Thymus (tissue), 14 donors: ENCODE data around the gene CYP4F8. TPM values are rescaled to one million over a fixed set of nuclear protein-coding genes. Genes with fewer than 3 reads are reported as not detected.

Experiments
- DNase-seq, 9 donors: peaks; one replicate each; pipeline ENCODE4 v3.0.0-alpha.2; 2013; ENCODE audit warnings: low spot score in 9 of 9, low read depth in 6 of 9, missing footprints in 1 of 9
- H3K27ac ChIP-seq, 2 donors: one replicate each; pipeline ENCODE4 v1.5.1; 2013; ENCODE audit warnings: control low read depth in 1 of 2, low read depth in 1 of 2, low read length in 1 of 2, mild to moderate bottlenecking in 1 of 2, moderate library complexity in 1 of 2
- H3K27me3 ChIP-seq, 2 donors: one replicate each; pipeline ENCODE4 v1.5.1; 2013; ENCODE audit warnings: low read length in 1 of 2; ENCODE audit not compliant: control insufficient read depth in 2 of 2, insufficient read depth in 1 of 2
- H3K36me3 ChIP-seq, 2 donors: one replicate each; pipeline ENCODE4 v1.5.1; 2013; ENCODE audit warnings: low read length in 1 of 2, mild to moderate bottlenecking in 1 of 2, moderate library complexity in 1 of 2; ENCODE audit not compliant: control insufficient read depth in 2 of 2, insufficient read depth in 2 of 2
- H3K4me1 ChIP-seq, 2 donors: one replicate each; pipeline ENCODE4 v1.5.1; 2013; ENCODE audit warnings: low read length in 2 of 2; ENCODE audit not compliant: control insufficient read depth in 2 of 2, insufficient read depth in 2 of 2
- H3K4me3 ChIP-seq, 2 donors: one replicate each; pipeline ENCODE4 v1.5.1; 2013; ENCODE audit warnings: low read length in 2 of 2, control low read depth in 1 of 2, mild to moderate bottlenecking in 1 of 2
- H3K9me3 ChIP-seq, 2 donors: one replicate each; pipeline ENCODE4 v1.5.1; 2013; ENCODE audit warnings: low read length in 1 of 2, mild to moderate bottlenecking in 1 of 2; ENCODE audit not compliant: control insufficient read depth in 2 of 2, insufficient read depth in 1 of 2
- WGBS: extraction: QIAGEN DNeasy Blood & Tissue Kit; methylation state at CpG from one replicate; pipeline ENCODE4 v1.1.7; 2013; 5-methylcytosine and 5-hydroxymethylcytosine counted together
- long read RNA-seq, 10 donors: transcript quantifications; one replicate each; lab custom pipeline, GENCODE V29; 2026
- polyA plus RNA-seq: library from polyadenylated mRNA; stranded (reverse); fragments of 200-250 nt; gene quantifications from one replicate; pipeline ENCODE4 v1.2.3, GENCODE V29; 2013
- total RNA-seq: library from RNA; stranded (reverse); fragments of 120-200 nt; gene quantifications from one replicate; pipeline ENCODE4 v1.2.4, GENCODE V29; 2013
- donor health status: healthy.

The CYP4F8 gene
- total RNA-seq (0.28 TPM), polyA plus RNA-seq (18.3 TPM)
- long read RNA-seq, donor 1: 0 reads
- long read RNA-seq, donor 2: 0 reads
- long read RNA-seq, donor 3: 0 reads
- long read RNA-seq, donor 4: 0 reads
- long read RNA-seq, donor 5: 0 reads
- long read RNA-seq, donor 6: 0 reads
- long read RNA-seq, donor 7: 0 reads
- long read RNA-seq, donor 8: 0 reads
- long read RNA-seq, donor 9: 0 reads
- long read RNA-seq, donor 10: 0 reads

DNA sequence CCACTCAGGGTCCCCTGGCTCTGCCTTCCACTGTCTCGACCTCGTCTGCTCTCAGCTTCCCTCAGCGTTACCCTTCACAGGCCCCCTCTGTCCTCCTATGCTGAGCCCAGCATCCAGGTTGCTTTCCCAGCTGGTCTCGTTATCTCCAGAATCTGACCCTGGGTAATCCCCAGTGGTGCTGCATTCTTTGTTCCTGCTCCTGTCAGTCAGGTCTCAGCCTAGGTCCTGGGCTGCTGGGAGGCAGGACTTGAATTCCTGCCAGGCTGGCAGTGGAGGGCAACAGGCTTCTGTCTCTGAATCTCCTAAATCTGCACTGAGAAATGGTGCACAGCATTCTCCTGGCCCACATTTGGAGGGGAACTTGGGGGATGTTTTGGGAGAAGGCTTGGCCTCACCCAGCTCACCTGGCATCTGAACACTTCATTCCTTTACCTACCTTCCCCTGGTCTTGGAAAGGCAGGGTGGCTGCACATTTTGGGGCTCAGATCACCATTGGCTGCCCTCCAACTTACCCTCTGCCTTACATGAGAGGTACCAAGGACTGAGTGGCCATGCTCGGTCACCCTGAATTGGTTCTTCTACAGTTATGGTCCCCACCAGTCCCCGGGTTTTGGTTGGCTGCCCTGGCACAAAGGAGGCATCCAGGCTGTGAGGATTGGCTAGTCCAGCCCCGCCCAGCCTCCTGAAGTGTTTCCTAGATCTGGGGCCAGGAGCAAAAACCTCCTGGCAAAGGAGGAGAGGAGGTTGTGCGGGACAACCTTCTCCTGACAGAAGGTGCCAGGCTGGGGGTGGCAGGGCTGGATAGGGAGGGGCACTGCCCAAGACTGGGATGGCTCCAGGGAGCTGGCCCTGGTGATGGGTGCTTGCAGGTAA lies at the start of gene CYP4F8:
TSS of gene CYP4F8 (plus strand) at position 712 of the 873 bp plus-strand sequence. CDS start 399 bp downstream, outside the sequence.
- Histone ChIP-seq H3K4me1 (no peaks in the 10 kb centered on the region), H3K4me3 (no peak within 1 kb of the TSS), H3K36me3 (no peaks in the 10 kb centered on the region), H3K9me3 (no peaks in the 10 kb centered on the region), H3K27me3 (no peaks in the 10 kb centered on the region), H3K27ac (no peak within 1 kb of the TSS)
- 57% methylated on average over 8 of the region's 8 CpGs for WGBS
- no peak for DNase-seq

DNA sequence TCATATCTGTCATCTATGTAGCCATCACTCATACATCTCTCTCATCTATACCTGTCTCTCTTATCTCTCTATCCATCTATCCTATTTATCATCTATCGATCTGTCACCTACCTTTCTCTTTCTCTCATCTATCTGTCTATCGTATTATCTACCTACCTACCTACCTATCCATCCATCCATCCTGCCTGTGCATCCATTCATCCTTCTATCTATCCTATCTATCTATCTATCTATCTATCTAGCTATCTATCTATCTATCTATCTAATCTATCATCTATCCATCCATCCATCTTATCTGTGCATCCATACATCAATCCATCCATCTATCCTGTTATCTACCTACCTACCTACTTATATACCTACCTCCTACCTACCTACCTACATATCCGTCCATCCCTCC lies 44.6 kb upstream of the CYP4F8 start:
- Histone ChIP-seq H3K27me3 (no peaks in the 10 kb centered on the region), H3K4me3 (no peak overlapping the region), H3K36me3 (no peaks in the 10 kb centered on the region), H3K9me3 (no peaks in the 10 kb centered on the region), H3K4me1 (no peaks in the 10 kb centered on the region), H3K27ac (no peak overlapping the region)
- no peak for DNase-seq
- WGBS: 90% methylated on average over 3 of the region's 3 CpGs

GRCh38 chr19:15575406-15575805 lies 39.6 kb upstream of the CYP4F8 start:
- Histone ChIP-seq H3K4me3 (no peak overlapping the region), H3K27me3 (no peaks in the 10 kb centered on the region), H3K36me3 (no peaks in the 10 kb centered on the region), H3K27ac (no peak overlapping the region), H3K4me1 (no peaks in the 10 kb centered on the region), H3K9me3 (no peaks in the 10 kb centered on the region)
- 82% methylated on average over 6 of the region's 6 CpGs for WGBS
- DNase-seq: no peak

DNA sequence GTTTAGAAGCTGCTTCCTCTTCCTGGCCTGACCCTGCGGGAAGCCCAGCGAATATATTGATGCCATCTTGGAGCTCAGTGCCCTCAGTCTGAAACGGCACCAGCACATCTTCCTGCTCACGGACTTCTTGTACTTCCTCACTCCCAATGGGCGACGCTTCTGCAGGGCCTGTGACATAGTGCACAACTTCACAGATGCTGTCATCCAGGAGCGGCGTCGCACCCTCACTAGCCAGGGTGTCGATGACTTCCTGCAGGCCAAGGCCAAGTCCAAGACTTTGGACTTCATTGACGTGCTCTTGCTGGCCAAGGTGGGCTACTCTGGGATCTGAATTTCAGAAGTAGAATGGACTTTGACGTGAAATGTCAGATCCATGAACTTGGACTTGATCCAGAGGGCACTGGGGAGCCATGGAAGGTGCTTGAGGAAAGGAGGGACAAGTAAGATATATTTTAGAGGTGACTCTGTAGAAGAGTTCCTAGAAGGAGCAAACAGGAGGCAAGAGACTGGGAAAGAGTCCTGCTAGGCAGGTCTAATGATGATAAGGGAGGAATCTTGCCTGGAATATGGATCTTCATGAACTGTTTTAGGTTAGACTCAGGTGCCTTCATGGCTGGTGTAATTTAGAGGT lies 38.4 kb upstream of the CYP4F8 start:
- no peaks in the 10 kb centered on the region for H3K9me3 ChIP-seq
- H3K36me3 ChIP-seq: no peaks in the 10 kb centered on the region
- DNase-seq: no peak
- H3K4me1 ChIP-seq: no peaks in the 10 kb centered on the region
- 80% methylated on average over 12 of the region's 12 CpGs for WGBS
- H3K27me3 ChIP-seq: no peaks in the 10 kb centered on the region
- H3K4me3 ChIP-seq: no peak overlapping the region
- H3K27ac ChIP-seq: no peak overlapping the region

DNA sequence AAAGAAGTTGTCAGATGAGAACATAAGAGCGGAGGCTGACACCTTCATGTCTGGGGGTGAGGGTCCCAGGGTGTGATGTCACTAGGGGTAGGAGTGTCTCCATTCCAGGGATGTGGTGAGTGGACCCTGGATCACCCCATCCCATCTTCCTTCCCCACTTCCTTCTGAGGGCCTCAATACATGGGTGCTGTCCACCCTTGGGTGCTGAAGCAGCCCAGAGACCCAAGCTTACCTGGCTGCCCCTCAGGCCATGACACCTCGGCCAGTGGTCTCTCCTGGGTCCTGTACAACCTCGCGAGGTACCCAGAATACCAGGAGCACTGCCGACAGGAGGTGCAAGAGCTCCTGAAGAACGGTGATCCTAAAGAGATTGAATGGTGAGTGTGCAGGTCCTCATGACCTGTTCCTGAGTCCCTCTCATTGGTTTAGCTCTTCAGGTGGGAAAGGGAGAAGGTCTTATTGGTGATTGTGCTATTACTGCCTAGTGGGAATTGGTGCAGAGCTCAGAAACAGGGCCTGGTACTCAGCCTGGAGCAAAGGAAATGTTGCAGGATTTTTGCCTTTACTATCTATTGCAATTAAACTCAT lies 37.7 kb upstream of the CYP4F8 start:
- Histone ChIP-seq H3K4me3 (no peak overlapping the region), H3K4me1 (no peaks in the 10 kb centered on the region), H3K9me3 (no peaks in the 10 kb centered on the region), H3K27ac (no peak overlapping the region), H3K36me3 (no peaks in the 10 kb centered on the region), H3K27me3 (no peaks in the 10 kb centered on the region)
- DNase-seq: no peak
- WGBS: 85% methylated on average over 6 of the region's 6 CpGs

DNA sequence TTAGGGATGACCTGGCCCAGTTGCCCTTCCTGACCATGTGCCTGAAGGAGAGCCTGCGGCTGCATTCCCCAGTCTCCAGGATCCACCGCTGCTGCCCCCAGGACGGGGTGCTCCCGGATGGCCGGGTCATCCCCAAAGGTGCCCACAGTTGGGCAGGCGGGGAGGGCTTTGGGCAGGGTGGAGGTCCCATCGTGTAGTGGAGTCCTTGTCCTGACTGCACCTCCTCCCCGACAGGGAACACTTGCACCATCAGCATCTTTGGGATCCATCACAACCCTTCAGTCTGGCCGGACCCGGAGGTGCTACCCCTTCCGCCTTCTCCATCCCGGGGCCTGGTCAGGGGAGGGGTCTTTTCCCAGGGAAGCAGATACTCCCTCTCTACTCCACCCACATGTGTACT lies 31.7 kb upstream of the CYP4F8 start:
- Histone ChIP-seq H3K9me3 (no peaks in the 10 kb centered on the region), H3K4me3 (no peak overlapping the region), H3K27me3 (peaks cover 0 to 10% of the 10 kb centered on the region in 2 donors), H3K36me3 (no peaks in the 10 kb centered on the region), H3K27ac (no peak overlapping the region), H3K4me1 (no peaks in the 10 kb centered on the region)
- WGBS: 83% methylated on average over 12 of the region's 12 CpGs
- DNase-seq: no peak

GRCh38 chr19:15584095-15584494 lies 30.9 kb upstream of the CYP4F8 start:
- Histone ChIP-seq H3K9me3 (no peaks in the 10 kb centered on the region), H3K27me3 (peaks cover 0 to 10% of the 10 kb centered on the region in 2 donors), H3K27ac (no peak overlapping the region), H3K36me3 (no peaks in the 10 kb centered on the region), H3K4me1 (no peaks in the 10 kb centered on the region), H3K4me3 (no peak overlapping the region)
- DNase-seq: no peak
- WGBS: 43% methylated on average over 10 of the region's 10 CpGs

- peak; percentile 35 to 81 (median 57) for DNase-seq
- peaks cover 0 to 10% of the 10 kb centered on the region in 2 donors for H3K27me3 ChIP-seq
Observed at GRCh38 chr19:15584541-15585115, 30.4 kb upstream of the CYP4F8 start.

More at GRCh38 chr19:15584541-15585115, 30.4 kb upstream of the CYP4F8 start:
- Histone ChIP-seq H3K4me1 (no peaks in the 10 kb centered on the region), H3K4me3 (no peak overlapping the region), H3K36me3 (no peaks in the 10 kb centered on the region), H3K27ac (no peak overlapping the region), H3K9me3 (no peaks in the 10 kb centered on the region)
- 12% methylated on average over 35 of the region's 35 CpGs for WGBS
